ENCODE measurements around the gene WDFY4. TPM values are rescaled to one million over a fixed set of nuclear protein-coding genes. Genes with fewer than 3 reads are reported as not detected.

WDFY4 gene
- total RNA-seq, 1 experiment from 2014 or later = 0.23 TPM

DNA sequence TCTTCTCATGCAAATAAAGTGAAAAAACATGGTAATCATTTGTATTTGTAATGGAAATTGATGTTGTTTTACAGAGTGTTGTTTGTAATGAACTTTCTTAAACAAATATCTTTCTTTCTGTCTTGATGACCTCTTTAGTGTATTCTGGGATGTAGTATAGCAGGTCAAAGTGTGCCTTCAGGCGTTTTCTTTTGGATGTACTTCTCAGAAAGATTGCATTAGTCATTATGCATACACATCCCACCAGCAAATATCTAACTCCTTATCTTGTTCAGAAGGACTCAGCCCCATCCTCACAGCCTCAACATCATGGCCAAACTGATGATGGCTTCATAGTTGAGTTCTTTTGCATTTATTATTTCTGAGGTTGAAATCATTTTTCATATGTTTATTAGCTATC, 130.3 kb downstream of the WDFY4 start:
- in situ Hi-C loops (cut with HindIII; ENCODE audit: low pct_unique_long_range_greater_than_20kb, low sequenced_read_pairs) = no loop called here
- CTCF ChIA-PET = no interaction called here
- no peak overlapping the region for H3K4me3 ChIP-seq (ENCODE audit: low read depth in 2 of 2, low read length in 2 of 2)
- no peak for ATAC-seq
- intact Hi-C loops (cut with micrococcal nuclease; ENCODE audit: unreplicated experiment) = no loop called here
- BruUV-seq (replicated peaks) = no TSS peak
- no peaks in the 10 kb centered on the region for H3K4me1 ChIP-seq (ENCODE audit: control insufficient read depth, insufficient read depth, low read length)
- no peak overlapping the region for H3K27ac ChIP-seq (ENCODE audit: low read length)
- DNase-seq (ENCODE audit: low read depth, low spot score) = no peak
- H3K27me3 ChIP-seq (ENCODE audit: control insufficient read depth, insufficient read depth, low read length) = peaks cover 10% of the 10 kb centered on the region
- POLR2A ChIA-PET = no interaction called here
- TF ChIP-seq POLR2AphosphoS5 (IDR thresholded peaks at IDR 0.05; ENCODE audit: low read depth, low read length) (no peak), SIN3A (IDR thresholded peaks at IDR 0.05; ENCODE audit: borderline replicate concordance, insufficient read depth, low read depth, low read length) (no peak)
- H3K9me3 ChIP-seq (ENCODE audit: control insufficient read depth, insufficient read depth, low read depth, low read length) = no peaks in the 10 kb centered on the region
- no peaks in the 10 kb centered on the region for H3K36me3 ChIP-seq (ENCODE audit: control insufficient read depth, insufficient read depth, low read length)

- Histone ChIP-seq H3K27me3 (ENCODE audit: control insufficient read depth, insufficient read depth, low read length) (peaks cover 10% of the 10 kb centered on the region), H3K27ac (ENCODE audit: low read length) (no peak overlapping the region), H3K4me3 (ENCODE audit: low read depth in 2 of 2, low read length in 2 of 2) (no peak overlapping the region), H3K36me3 (ENCODE audit: control insufficient read depth, insufficient read depth, low read length) (no peaks in the 10 kb centered on the region), H3K9me3 (ENCODE audit: control insufficient read depth, insufficient read depth, low read depth, low read length) (no peaks in the 10 kb centered on the region), H3K4me1 (ENCODE audit: control insufficient read depth, insufficient read depth, low read length) (no peaks in the 10 kb centered on the region)
- no TSS peak for BruUV-seq (replicated peaks)
- CTCF ChIA-PET = no interaction called here
- POLR2A ChIA-PET = interaction anchor here (0.6 kb wide), 1 partner anchor 592 kb away, joined by 4 read pairs; no protein-coding TSS in a partner anchor
- TF ChIP-seq POLR2AphosphoS5 (IDR thresholded peaks at IDR 0.05; ENCODE audit: low read depth, low read length) = no peak
- no peak for TF ChIP-seq REST (IDR thresholded peaks at IDR 0.05; ENCODE audit: insufficient read depth in 1 of 2, low read depth in 2 of 2, low read length in 1 of 2)
- TF ChIP-seq CTCF (IDR thresholded peaks at IDR 0.05) = no peak
- no peak for TF ChIP-seq SIN3A (IDR thresholded peaks at IDR 0.05; ENCODE audit: borderline replicate concordance, insufficient read depth, low read depth, low read length)
- TF ChIP-seq TCF7L2 (IDR thresholded peaks at IDR 0.05; ENCODE audit: low read depth, low read length) = no peak
- intact Hi-C loops (cut with micrococcal nuclease; ENCODE audit: unreplicated experiment) = no loop called here
- ATAC-seq (no peak), DNase-seq (ENCODE audit: low read depth, low spot score) (no peak)
- in situ Hi-C loops (cut with HindIII; ENCODE audit: low pct_unique_long_range_greater_than_20kb, low sequenced_read_pairs) = no loop called here
These were observed 132.5 kb downstream of the WDFY4 start for GRCh38 chr10:48817141-48817540.

DNA sequence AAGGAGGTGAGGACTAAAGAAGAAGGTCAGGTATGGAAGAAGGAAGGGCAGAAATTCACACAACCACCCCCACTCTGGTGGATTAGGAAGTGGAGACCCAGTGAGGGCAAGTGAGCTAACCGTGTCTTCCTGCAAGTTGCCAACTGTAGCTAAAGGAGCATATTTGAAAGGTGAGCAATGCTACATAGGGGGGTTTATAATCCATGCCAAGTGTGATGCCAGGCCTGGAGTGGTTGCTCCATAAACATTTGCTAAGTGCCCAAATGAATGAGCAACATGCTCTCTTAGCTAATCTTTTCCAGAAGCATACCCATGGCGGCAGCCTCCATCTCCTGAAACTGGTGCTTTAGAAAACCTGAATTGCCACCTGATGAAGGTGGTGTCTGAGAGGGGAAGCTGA, 133.4 kb downstream of the WDFY4 start:
- no peak for TF ChIP-seq SIN3A (IDR thresholded peaks at IDR 0.05; ENCODE audit: borderline replicate concordance, insufficient read depth, low read depth, low read length)
- TF ChIP-seq TCF7L2 (IDR thresholded peaks at IDR 0.05; ENCODE audit: low read depth, low read length) = no peak
- no peak for TF ChIP-seq REST (IDR thresholded peaks at IDR 0.05; ENCODE audit: insufficient read depth in 1 of 2, low read depth in 2 of 2, low read length in 1 of 2)
- no peak for TF ChIP-seq CTCF (IDR thresholded peaks at IDR 0.05)
- TF ChIP-seq POLR2AphosphoS5 (IDR thresholded peaks at IDR 0.05; ENCODE audit: low read depth, low read length) = no peak
- Histone ChIP-seq H3K4me3 (ENCODE audit: low read depth in 2 of 2, low read length in 2 of 2) (no peak overlapping the region), H3K27ac (ENCODE audit: low read length) (no peak overlapping the region), H3K9me3 (ENCODE audit: control insufficient read depth, insufficient read depth, low read depth, low read length) (no peaks in the 10 kb centered on the region), H3K27me3 (ENCODE audit: control insufficient read depth, insufficient read depth, low read length) (peaks cover 10% of the 10 kb centered on the region), H3K4me1 (ENCODE audit: control insufficient read depth, insufficient read depth, low read length) (no peaks in the 10 kb centered on the region), H3K36me3 (ENCODE audit: control insufficient read depth, insufficient read depth, low read length) (no peaks in the 10 kb centered on the region)
- ATAC-seq = no peak
- intact Hi-C loops (cut with micrococcal nuclease; ENCODE audit: unreplicated experiment) = no loop called here
- BruUV-seq (replicated peaks) = no TSS peak
- in situ Hi-C loops (cut with HindIII; ENCODE audit: low pct_unique_long_range_greater_than_20kb, low sequenced_read_pairs) = no loop called here
- DNase-seq (ENCODE audit: low read depth, low spot score) = no peak
- CTCF ChIA-PET = interaction anchor here (0.6 kb wide), 1 partner anchor 153 kb away, joined by 7 read pairs; no protein-coding TSS in a partner anchor
- POLR2A ChIA-PET = no interaction called here
